Large intestine (tissue), 3 donors: ENCODE data around the gene RIC3. TPM values are rescaled to one million over a fixed set of nuclear protein-coding genes. Genes with fewer than 3 reads are reported as not detected.

Experiments used
- DNase-seq, 2 donors: peaks; one replicate each; pipeline versions ENCODE4 v3.0.0 to v3.0.0-alpha.2; 2013
- H3K27ac ChIP-seq: one replicate; pipeline ENCODE4 v1.5.1; 2013; ENCODE audit warnings: low read length
- H3K27me3 ChIP-seq: 2 replicates; pipeline ENCODE4 v1.6.1; 2013; ENCODE audit warnings: low read length; ENCODE audit not compliant: control insufficient read depth, insufficient read depth
- H3K36me3 ChIP-seq: 2 replicates; pipeline ENCODE4 v1.6.1; 2013; ENCODE audit warnings: low read length; ENCODE audit not compliant: control insufficient read depth, insufficient read depth
- H3K4me1 ChIP-seq: one replicate; pipeline ENCODE4 v1.6.1; 2013; ENCODE audit warnings: low read length; ENCODE audit not compliant: control insufficient read depth, insufficient read depth
- H3K4me3 ChIP-seq: one replicate; pipeline ENCODE4 v1.5.1; 2013; ENCODE audit warnings: low read length
- H3K9me3 ChIP-seq: one replicate; pipeline ENCODE4 v1.6.1; 2013; ENCODE audit warnings: mild to moderate bottlenecking, low read depth, low read length, moderate library complexity; ENCODE audit not compliant: control insufficient read depth
- WGBS: methylation state at CpG from one replicate; pipeline ENCODE4 v1.1.5; 2013; ENCODE audit warnings: low lambda C conversion rate; ENCODE audit not compliant: insufficient coverage; 5-methylcytosine and 5-hydroxymethylcytosine counted together
- polyA plus RNA-seq: library from polyadenylated mRNA; unstranded; fragments of 120-200 nt; gene quantifications from one replicate; pipeline ENCODE4 v1.2.1, GENCODE V29; 2013

The RIC3 gene
- polyA plus RNA-seq, 1 donor: 9.0 TPM

DNA sequence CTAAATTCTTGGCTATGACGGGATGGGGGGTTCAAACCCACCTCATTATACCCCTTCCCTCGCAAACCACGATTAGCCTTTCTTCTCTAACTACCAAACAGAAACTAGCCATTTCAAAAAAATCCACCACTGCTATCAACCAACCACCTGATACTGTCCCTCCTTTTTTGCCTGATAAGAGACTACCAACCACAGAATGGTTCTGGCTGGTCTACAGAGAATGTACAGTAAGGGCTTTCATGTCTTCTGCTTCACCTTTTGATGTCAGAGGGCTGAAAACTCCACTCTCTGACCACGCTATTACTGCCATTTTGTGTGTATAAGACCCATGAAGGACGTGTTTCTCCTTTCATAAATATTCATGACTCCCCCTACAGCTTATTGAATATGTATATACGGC lies 19.1 kb downstream of the RIC3 start:
- no peak for DNase-seq
- WGBS: 95% methylated on average over 2 of the region's 6 CpGs
- no peak overlapping the region for H3K27ac ChIP-seq
- H3K36me3 ChIP-seq: no peaks in the 10 kb centered on the region
- no peaks in the 10 kb centered on the region for H3K27me3 ChIP-seq
- H3K4me3 ChIP-seq: no peak overlapping the region
- no peaks in the 10 kb centered on the region for H3K4me1 ChIP-seq
- no peaks in the 10 kb centered on the region for H3K9me3 ChIP-seq

DNA sequence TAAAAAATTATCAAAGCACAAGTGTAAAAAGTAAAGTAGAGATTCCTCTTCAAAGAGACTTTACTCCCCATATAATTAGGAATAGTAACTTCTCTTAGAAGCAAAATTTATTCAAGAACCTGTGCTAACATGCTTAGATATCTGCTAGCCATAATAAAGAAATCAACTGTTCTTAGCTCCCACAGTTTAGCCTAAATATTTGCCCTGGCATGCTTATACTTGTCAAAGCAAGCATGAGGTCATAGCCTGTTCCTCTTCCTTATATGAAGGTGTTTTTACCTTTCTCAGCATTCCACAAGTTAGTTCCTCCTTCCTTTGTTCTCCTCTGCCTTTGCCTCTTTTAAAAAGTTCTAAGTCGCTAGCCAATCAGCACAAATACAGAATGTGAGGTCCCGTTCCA lies 30.3 kb downstream of the RIC3 start:
- H3K9me3 ChIP-seq: no peaks in the 10 kb centered on the region
- H3K4me1 ChIP-seq: no peaks in the 10 kb centered on the region
- H3K27ac ChIP-seq: no peak overlapping the region
- no peak overlapping the region for H3K4me3 ChIP-seq
- no peaks in the 10 kb centered on the region for H3K36me3 ChIP-seq
- WGBS: no CpG with 5 or more reads among the region's 2 CpGs
- DNase-seq: no peak
- no peaks in the 10 kb centered on the region for H3K27me3 ChIP-seq

DNA sequence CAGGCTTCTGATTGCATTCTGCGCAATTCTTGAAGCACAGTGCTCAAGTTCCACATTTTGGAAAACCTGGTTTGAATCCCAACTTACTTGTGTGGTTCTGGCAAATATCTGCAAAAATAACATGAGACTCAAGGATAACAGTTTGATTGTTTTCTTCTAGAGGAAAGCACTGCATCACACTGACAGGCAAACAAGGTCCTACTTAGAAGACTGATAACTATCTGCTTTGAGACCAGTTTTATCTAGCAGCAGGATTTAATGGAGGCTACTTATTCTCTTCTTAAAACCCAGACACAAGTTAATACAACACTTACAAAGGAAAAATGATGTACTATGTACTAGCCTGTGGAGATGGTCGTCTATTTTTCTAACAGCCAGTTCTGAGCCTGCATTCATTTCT lies 41.4 kb downstream of the RIC3 start:
- no peaks in the 10 kb centered on the region for H3K4me1 ChIP-seq
- no peaks in the 10 kb centered on the region for H3K9me3 ChIP-seq
- WGBS: 50% methylated on average over 1 of the region's 2 CpGs
- no peak overlapping the region for H3K27ac ChIP-seq
- H3K27me3 ChIP-seq: no peaks in the 10 kb centered on the region
- H3K4me3 ChIP-seq: no peak overlapping the region
- no peak for DNase-seq
- H3K36me3 ChIP-seq: no peaks in the 10 kb centered on the region

DNA sequence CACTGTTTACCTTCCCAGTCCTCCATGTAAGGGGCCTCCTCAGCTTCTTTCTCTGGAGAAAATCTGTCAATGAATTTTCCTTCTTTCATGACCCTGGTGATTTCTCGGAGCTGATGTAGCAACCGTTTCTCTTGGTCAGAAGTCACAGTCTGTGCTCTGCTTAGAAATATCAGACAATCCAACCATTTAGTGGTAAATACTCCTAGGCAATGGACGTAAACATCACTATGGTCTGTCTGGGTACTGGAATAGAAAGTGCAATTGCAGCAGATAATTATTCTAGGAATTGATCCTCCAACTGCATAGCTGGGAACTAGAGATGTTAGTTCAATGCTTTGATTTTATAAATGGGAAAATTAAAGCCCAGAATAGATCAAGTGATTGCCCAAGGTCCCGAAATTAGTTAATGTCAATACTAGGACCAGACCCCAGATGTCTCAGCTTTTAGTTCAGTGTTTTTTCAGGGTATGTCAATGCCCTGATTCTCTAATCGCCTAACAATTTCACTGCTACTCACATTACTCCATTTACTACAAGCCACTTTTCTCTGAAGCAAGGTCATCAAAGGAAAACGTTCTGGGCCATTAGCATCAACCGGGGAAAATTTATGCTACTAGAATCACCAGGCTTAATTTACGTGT lies 42.1 kb downstream of the RIC3 start:
- Histone ChIP-seq H3K4me3 (no peak overlapping the region), H3K27ac (no peak overlapping the region), H3K36me3 (no peaks in the 10 kb centered on the region), H3K27me3 (no peaks in the 10 kb centered on the region), H3K4me1 (no peaks in the 10 kb centered on the region), H3K9me3 (no peaks in the 10 kb centered on the region)
- WGBS: 90% methylated on average over 1 of the region's 8 CpGs
- DNase-seq: no peak

DNA sequence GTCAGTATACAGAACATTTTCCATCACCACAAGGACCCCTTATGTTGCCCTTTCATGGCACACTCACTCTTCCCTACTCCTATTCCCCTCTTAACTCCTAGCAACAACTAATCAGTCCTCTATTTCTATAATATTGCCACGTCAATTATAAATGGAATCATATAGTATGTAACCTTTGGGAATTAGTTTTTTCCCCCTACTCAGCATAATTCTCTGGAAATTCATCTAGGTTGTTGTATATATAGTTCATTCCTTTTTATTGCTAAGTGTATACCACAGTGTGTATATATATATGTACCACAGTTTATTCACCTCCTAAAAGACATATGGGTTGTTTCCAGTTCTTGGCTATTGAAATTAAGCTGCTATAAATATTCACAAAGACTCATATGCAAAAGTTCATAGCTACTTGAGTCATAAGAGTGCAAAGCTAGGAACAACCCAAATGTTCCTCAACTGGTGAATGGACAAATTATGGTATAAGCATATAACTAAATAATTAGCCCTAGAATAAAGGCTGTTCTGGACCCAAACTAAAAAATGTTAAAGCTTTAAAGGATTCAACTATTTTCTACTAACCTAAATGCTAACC lies 46.6 kb downstream of the RIC3 start:
- H3K27ac ChIP-seq: no peak overlapping the region
- no peaks in the 10 kb centered on the region for H3K36me3 ChIP-seq
- no CpG with 5 or more reads among the region's 1 CpG for WGBS
- no peak for DNase-seq
- H3K9me3 ChIP-seq: no peaks in the 10 kb centered on the region
- no peaks in the 10 kb centered on the region for H3K4me1 ChIP-seq
- no peaks in the 10 kb centered on the region for H3K27me3 ChIP-seq
- H3K4me3 ChIP-seq: no peak overlapping the region

DNA sequence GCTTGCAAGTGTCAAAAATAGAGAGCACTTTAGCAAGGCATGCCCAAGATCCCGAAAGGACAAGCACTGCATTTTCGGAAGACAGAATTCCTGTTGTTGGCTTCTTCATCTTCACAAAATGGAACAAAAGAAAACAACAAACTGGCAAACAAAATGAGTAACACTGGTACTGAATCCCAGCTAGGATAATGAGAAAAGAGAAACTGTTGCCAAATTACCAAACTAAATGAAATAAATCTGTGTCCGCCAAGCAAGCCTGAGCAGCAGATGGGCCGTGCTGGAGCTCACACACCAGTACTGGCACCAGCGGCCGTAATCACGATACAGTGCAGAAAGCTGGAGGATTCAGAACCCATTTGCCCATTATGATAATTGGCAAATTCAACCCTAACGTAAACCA lies 57.2 kb downstream of the RIC3 start:
- Histone ChIP-seq H3K27me3 (no peaks in the 10 kb centered on the region), H3K9me3 (peaks cover 6% of the 10 kb centered on the region), H3K36me3 (peaks cover 1% of the 10 kb centered on the region), H3K27ac (no peak overlapping the region), H3K4me1 (peaks cover 14% of the 10 kb centered on the region), H3K4me3 (no peak overlapping the region)
- no CpG with 5 or more reads among the region's 8 CpGs for WGBS
- no peak for DNase-seq

DNA sequence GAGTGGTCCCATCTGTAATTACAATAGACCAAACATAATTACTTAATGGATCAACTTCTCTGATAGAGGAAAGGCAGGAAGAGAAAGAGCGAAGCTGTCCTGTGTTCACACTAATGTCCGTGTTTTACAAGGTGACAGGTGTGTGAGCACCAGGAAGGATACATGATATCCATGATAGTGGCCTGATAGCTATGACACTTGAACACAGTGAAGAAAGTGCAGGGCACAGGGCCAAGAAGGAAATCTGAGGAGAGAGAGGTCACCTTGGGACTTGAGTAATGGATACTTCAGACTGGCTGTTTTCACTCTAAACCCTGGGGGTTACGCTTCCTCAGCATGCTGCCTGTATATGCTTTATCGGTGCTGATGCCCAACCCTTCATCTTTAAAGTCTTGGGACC lies 58.4 kb downstream of the RIC3 start:
- Histone ChIP-seq H3K4me1 (peaks cover 14% of the 10 kb centered on the region), H3K27ac (no peak overlapping the region)

DNA sequence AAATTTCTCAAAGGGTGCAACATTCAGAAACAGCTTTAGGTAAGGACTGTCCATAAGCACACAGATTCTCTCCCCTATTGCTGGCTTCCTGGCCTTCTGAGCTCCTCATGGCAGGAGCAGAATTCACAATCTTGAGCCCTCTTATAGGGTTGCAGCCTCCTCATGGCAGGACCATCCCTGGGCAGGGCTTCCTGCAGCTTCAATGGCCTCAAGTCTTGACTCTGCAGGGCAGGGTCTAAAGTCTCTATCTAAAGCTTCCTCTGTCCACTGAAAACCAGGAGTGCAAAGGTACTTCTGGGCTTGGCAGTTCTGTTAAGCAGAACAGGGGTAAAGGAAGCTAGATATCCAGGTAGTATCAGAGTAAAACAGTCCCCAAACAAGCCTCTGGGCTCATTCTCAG lies 59.1 kb downstream of the RIC3 start:
- peak in 1 of 2 donors; percentile 43 for DNase-seq
- Histone ChIP-seq H3K4me3 (no peak overlapping the region), H3K4me1 (peaks cover 14% of the 10 kb centered on the region), H3K36me3 (peaks cover 7% of the 10 kb centered on the region), H3K27me3 (no peaks in the 10 kb centered on the region), H3K27ac (no peak overlapping the region), H3K9me3 (no peaks in the 10 kb centered on the region)

More for the DNA sequence above, 58.4 kb downstream of the RIC3 start:
- no peaks in the 10 kb centered on the region for H3K27me3 ChIP-seq
- 90% methylated on average over 2 of the region's 4 CpGs for WGBS
- DNase-seq: no peak
- no peak overlapping the region for H3K4me3 ChIP-seq
- H3K9me3 ChIP-seq: peaks cover 3% of the 10 kb centered on the region
- H3K36me3 ChIP-seq: peaks cover 4% of the 10 kb centered on the region

DNA sequence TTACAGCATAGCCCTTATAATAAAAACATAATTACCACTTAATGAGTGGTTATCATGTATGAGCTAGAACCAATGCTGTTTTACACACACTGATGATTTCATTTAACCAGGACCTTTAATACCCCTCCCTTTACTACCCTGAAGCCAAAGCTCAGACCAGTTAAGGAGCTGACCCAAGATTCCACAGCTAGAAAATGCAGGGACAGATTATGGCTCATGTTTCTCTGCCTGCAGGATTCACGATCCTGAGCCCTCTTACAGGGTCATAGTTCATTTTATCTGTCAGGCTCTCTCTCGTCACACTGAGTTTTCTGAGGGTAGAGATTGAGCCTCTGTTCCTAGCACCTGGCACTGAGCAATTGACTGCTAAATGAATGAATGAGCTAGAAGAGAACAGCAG lies 60.4 kb downstream of the RIC3 start:
- WGBS: no CpG with 5 or more reads among the region's 2 CpGs
- Histone ChIP-seq H3K36me3 (peaks cover 9% of the 10 kb centered on the region), H3K27ac (no peak overlapping the region), H3K4me1 (peaks cover 14% of the 10 kb centered on the region), H3K9me3 (no peaks in the 10 kb centered on the region), H3K4me3 (no peak overlapping the region), H3K27me3 (no peaks in the 10 kb centered on the region)
- DNase-seq: no peak

DNA sequence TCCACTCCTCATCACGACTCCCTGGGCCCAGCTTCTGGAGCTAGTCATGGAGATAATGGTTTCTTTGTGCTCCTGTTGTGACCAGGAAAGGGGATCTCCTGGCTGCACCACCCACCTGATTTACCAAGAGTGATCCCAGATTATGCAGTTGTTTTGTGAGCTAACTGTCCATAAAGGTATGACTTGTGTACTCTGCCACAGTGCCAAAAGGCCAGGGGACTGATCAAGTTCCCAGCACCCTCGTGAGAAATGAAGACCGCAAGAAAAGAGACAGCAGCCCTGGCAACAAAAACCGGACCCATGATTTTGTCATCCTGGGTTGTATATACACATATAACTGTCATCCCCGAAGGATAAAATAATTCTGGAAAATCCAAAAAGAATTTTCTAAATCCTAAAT lies 61.2 kb downstream of the RIC3 start:
- Histone ChIP-seq H3K9me3 (no peaks in the 10 kb centered on the region), H3K27ac (no peak overlapping the region), H3K36me3 (peaks cover 14% of the 10 kb centered on the region), H3K4me3 (no peak overlapping the region), H3K27me3 (no peaks in the 10 kb centered on the region), H3K4me1 (peaks cover 14% of the 10 kb centered on the region)
- no peak for DNase-seq
- 100% methylated on average over 1 of the region's 5 CpGs for WGBS

DNA sequence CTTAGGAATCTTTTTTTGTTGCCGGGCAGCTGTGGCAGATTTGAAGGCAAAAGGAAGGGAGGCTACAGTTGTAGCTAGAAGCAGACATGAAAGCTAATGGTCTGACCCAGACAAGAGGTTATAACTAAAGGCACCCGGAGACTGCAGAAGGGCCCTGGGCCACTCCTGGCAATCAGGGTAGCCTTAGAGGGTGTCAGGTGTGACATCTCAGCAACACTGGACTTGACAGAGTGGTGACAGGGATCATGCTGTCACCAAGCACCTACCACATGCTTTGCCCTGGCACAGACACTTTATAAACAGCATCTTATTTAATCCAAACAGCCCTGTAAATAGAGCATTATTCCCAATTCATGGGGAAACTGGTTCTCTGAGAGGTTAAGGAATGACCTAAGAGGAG lies 62.1 kb downstream of the RIC3 start:
- H3K4me1 ChIP-seq: peaks cover 14% of the 10 kb centered on the region
- DNase-seq: no peak
- no peak overlapping the region for H3K27ac ChIP-seq
- H3K4me3 ChIP-seq: no peak overlapping the region
- peaks cover 22% of the 10 kb centered on the region for H3K36me3 ChIP-seq
- no CpG with 5 or more reads among the region's 2 CpGs for WGBS
- H3K9me3 ChIP-seq: no peaks in the 10 kb centered on the region
- H3K27me3 ChIP-seq: no peaks in the 10 kb centered on the region
